Ovary (tissue), 9 donors: ENCODE data around the gene ADCY1. TPM values are rescaled to one million over a fixed set of nuclear protein-coding genes. Genes with fewer than 3 reads are reported as not detected.

Experiments used
- DNase-seq, 5 donors: peaks; one replicate each; pipeline ENCODE4 v3.0.0-alpha.2; 2019 to 2020
- H3K27ac ChIP-seq, 2 donors: fragments of 200-600 bp; one replicate each; pipeline versions ENCODE4 v1.5.1 to v1.8.0; 2019 to 2022
- H3K27me3 ChIP-seq: fragments of 200-600 bp; one replicate; pipeline ENCODE4 v1.8.0; 2022
- H3K36me3 ChIP-seq: fragments of 200-600 bp; sonication (generic); one replicate; pipeline ENCODE4 v1.5.1; 2019
- H3K4me1 ChIP-seq: one replicate; pipeline ENCODE4 v1.8.1; 2013; ENCODE audit warnings: mild to moderate bottlenecking, moderate library complexity; ENCODE audit not compliant: insufficient read depth
- H3K4me3 ChIP-seq: fragments of 200-600 bp; sonication (generic); one replicate; pipeline ENCODE4 v1.5.1; 2017
- H3K9me3 ChIP-seq, 2 donors: fragments of 200-600 bp in 1 of 2; sonication (generic) in 1 of 2; one replicate each; pipeline versions ENCODE4 v1.5.1 to v1.8.1; 2013 to 2019; ENCODE audit warnings: mild to moderate bottlenecking in 1 of 2, moderate library complexity in 1 of 2
- CTCF ChIP-seq, 3 donors: fragments of 450-650 bp in 2 of 3; fragments of 200-600 bp in 1 of 3; IDR thresholded peaks; one replicate each; pipeline versions ENCODE4 v1.5.1 to v1.8.0; 2016 to 2022; ENCODE audit warnings: antibody characterized with exemption in 3 of 3, mild to moderate bottlenecking in 1 of 3
- EP300 ChIP-seq: sonication (generic); formaldehyde crosslinking; IDR thresholded peaks from one replicate; pipeline ENCODE4 v1.6.1; 2017; ENCODE audit warnings: antibody characterized with exemption
- POLR2A ChIP-seq: fragments of 450-650 bp; IDR thresholded peaks from one replicate; pipeline ENCODE4 v1.6.1; 2017; ENCODE audit warnings: antibody characterized with exemption, mild to moderate bottlenecking, moderate library complexity
- WGBS, 3 donors: extraction: QIAGEN DNeasy Blood & Tissue Kit in 1 of 3; methylation state at CpG; one replicate each; pipeline versions ENCODE4 v1.1.5 to v1.1.7; 2013 to 2017; 5-methylcytosine and 5-hydroxymethylcytosine counted together
- intact Hi-C, 4 donors: fragments of 100-400 bp; cut with DNase I; formaldehyde crosslinking; loops; one replicate each; pipeline versions ENCODE4 v1.11.0 to v1.15.1; 2022 to 2023
- polyA plus RNA-seq, 2 donors: library from polyadenylated mRNA; stranded (reverse); fragments of 200-250 nt in 1 of 2; fragments of 350-450 nt in 1 of 2; fragmentation: Illumina TruSeq in 1 of 2; extraction: RNeasy Lipid Tissue Mini Kit (QIAGEN cat#74804) in 1 of 2; gene quantifications; one replicate each; pipeline ENCODE4 v1.2.3, GENCODE V29; 2013 to 2014
- total RNA-seq, 7 donors: library from RNA; depleted of rRNA in 2 of 7; stranded (reverse); fragments of >200 nt in 2 of 7; fragmentation: NEBNext Ultra II Directional in 3 of 7; extraction: Animal tissue kit (Norgen Biotek cat#: 25700) in 3 of 7; gene quantifications; one replicate each; pipeline versions ENCODE4 v1.1.0 to v1.2.4, GENCODE V29; 2016 to 2023
- donor health status: DM: no; HTN: no; CAD: no; lungs with moderate emphysema.
- donor health status: DM: no; HTN: no; CAD: no.
- donor health status: Bipolar disorder and iron deficiency.
- donor health status: DM: yes; HTN: yes; CAD: no.
- donor health status: DM: no; HTN: no; CAD: no.
- donor health status: DM: yes; HTN: yes; CAD: no.

Gene ADCY1
- total and polyA plus RNA-seq, 9 donors: 0.40 to 3.7 (median 1.7) TPM

DNA sequence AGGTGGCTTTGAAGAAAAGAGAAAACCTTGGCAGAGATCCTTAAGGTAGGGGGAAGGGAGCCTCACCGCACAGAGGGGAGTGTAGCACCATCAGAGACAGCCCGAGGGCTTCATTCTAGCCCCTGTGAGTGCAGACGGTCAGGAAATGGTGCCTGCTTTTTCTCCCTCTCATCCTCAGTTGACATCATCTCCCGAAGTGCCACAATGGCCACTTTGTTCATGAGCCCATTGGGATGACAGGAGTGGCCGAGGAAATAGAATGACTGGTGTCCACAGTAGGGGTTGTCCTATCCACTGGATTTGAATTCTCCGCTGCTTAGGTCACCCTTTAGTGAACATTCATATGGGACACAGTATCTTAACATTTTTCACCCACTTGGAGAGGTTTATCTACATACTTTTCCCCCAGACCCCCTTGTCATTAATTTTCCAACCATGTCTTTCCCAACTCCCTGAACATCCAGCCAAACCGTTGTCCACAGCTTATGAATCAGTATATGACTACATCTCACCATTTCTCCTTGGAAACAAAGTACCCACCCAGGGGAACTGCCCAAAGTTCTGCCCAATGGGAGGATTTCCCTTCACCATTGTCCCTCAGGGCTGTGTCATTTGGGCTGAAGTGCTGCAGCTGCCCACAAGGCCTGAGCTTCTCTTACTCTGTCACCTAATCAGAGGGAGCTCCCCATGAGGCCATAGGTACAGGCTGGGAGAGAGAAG lies 108.8 kb downstream of the ADCY1 start:
- 84 to 89% (median 87%) methylated on average over 7 of the region's 7 CpGs for WGBS, 3 donors
- H3K27ac ChIP-seq: no peak overlapping the region
- DNase-seq: no peak
- no peaks in the 10 kb centered on the region for H3K9me3 ChIP-seq
- TF ChIP-seq POLR2A (no peak), CTCF (IDR thresholded peaks at IDR 0.05) (no peak), EP300 (no peak)
- no peaks in the 10 kb centered on the region for H3K36me3 ChIP-seq
- H3K4me1 ChIP-seq: no peaks in the 10 kb centered on the region
- no peaks in the 10 kb centered on the region for H3K27me3 ChIP-seq
- intact Hi-C loops: no loop called here
- H3K4me3 ChIP-seq: no peak overlapping the region

GRCh38 chr7:45683556-45684148 lies 109.5 kb downstream of the ADCY1 start:
- H3K27ac ChIP-seq: no peak overlapping the region
- no peak for TF ChIP-seq POLR2A
- no peak for TF ChIP-seq CTCF (IDR thresholded peaks at IDR 0.05)
- H3K4me3 ChIP-seq: no peak overlapping the region
- H3K9me3 ChIP-seq: no peaks in the 10 kb centered on the region
- H3K36me3 ChIP-seq: no peaks in the 10 kb centered on the region
- peak in 2 of 5 donors; percentile 2 to 3 for DNase-seq
- intact Hi-C loops: no loop called here
- WGBS, 3 donors: 93 to 97% (median 95%) methylated on average over 13 of the region's 13 CpGs
- no peaks in the 10 kb centered on the region for H3K27me3 ChIP-seq
- H3K4me1 ChIP-seq: no peaks in the 10 kb centered on the region

GRCh38 chr7:45684910-45685618 lies 110.9 kb downstream of the ADCY1 start:
- peak in 1 of 5 donors; percentile 1 for DNase-seq
- no peaks in the 10 kb centered on the region for H3K4me1 ChIP-seq
- H3K36me3 ChIP-seq: no peaks in the 10 kb centered on the region
- TF ChIP-seq POLR2A: no peak
- TF ChIP-seq EP300: no peak
- no peak for TF ChIP-seq CTCF (IDR thresholded peaks at IDR 0.05)
- H3K9me3 ChIP-seq: no peaks in the 10 kb centered on the region
- intact Hi-C loops: no loop called here
- no peak overlapping the region for H3K4me3 ChIP-seq
- H3K27ac ChIP-seq: no peak overlapping the region
- H3K27me3 ChIP-seq: no peaks in the 10 kb centered on the region
- 48 to 57% (median 56%) methylated on average over 8 of the region's 8 CpGs for WGBS, 3 donors

DNA sequence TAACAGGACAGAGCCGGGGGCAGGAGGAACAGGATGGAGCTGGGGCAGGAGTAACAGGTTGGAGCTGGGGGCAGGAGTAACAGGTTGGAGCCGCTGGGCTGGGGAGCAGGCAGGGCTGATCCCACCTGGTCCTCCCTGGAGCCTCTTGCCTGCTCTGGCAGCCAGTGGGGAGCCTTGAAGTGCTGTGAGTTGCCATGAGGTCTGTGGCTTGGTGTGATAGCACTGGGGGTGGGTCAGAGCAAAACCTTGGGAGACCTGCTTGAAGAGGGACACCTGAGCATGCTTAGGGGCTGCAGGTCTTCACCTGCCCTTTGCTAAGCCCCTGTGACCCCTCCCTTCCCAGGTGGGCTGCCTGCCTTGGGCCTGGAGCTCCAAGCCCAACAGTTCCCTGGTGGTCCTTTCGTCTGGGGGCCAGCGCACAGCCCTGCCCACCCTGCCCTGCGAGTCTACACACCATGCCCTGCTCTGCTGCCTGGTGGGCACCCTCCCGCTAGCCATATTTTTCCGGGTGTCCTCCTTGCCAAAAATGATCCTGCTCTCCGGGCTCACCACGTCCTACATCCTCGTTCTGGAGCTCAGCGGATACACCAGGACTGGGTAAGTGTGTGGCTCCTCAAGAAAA lies 111.6 kb downstream of the ADCY1 start:
- no peaks in the 10 kb centered on the region for H3K4me1 ChIP-seq
- DNase-seq: peak in 2 of 5 donors; percentile 5 to 6
- H3K4me3 ChIP-seq: no peak overlapping the region
- H3K9me3 ChIP-seq: no peaks in the 10 kb centered on the region
- intact Hi-C loops: no loop called here
- H3K27me3 ChIP-seq: no peaks in the 10 kb centered on the region
- 81 to 86% (median 86%) methylated on average over 11 of the region's 11 CpGs for WGBS, 3 donors
- H3K36me3 ChIP-seq: no peaks in the 10 kb centered on the region
- H3K27ac ChIP-seq: no peak overlapping the region
- TF ChIP-seq EP300: no peak
- no peak for TF ChIP-seq POLR2A
- no peak for TF ChIP-seq CTCF (IDR thresholded peaks at IDR 0.05)
